Muscle of arm (tissue), 12 donors: ENCODE results near the gene TMEM147. TPM values are rescaled to one million over a fixed set of nuclear protein-coding genes. Genes with fewer than 3 reads are reported as not detected.
"Not testable (repeated sequence)": the region's sequence is repeated elsewhere in the genome, so short reads cannot be mapped to it uniquely, and the experiment has no call there.

Source experiments
- DNase-seq: peaks from one replicate; pipeline ENCODE4 v3.0.0-alpha.2; 2013
- polyA plus RNA-seq, 12 donors: library from polyadenylated mRNA; unstranded; fragments of 120-200 nt; gene quantifications; one replicate each; pipeline ENCODE4 v1.2.1, GENCODE V29; 2013; ENCODE audit not compliant: insufficient read length in 12 of 12

Gene TMEM147
- polyA plus RNA-seq, 12 donors, result 32.3 to 49.5 (median 40.0) TPM; not detected in 1

- DNase-seq, result no peak
Observed at GRCh38 chr19:35559781-35560180, 14.4 kb downstream of the TMEM147 start.

GRCh38 chr19:35560271-35560670 is 14.8 kb downstream of the TMEM147 start:
- no peak for DNase-seq

- DNase-seq, result no peak
Observed at GRCh38 chr19:35560677-35561076, 15.3 kb downstream of the TMEM147 start.

- no peak for DNase-seq
Observed at GRCh38 chr19:35561436-35561835, 16.0 kb downstream of the TMEM147 start.

- DNase-seq, result no peak
Observed at GRCh38 chr19:35562336-35562735, 16.9 kb downstream of the TMEM147 start.

GRCh38 chr19:35562776-35563175 is 17.4 kb downstream of the TMEM147 start:
- no peak for DNase-seq

GRCh38 chr19:35563207-35563829 is 17.9 kb downstream of the TMEM147 start, which contains the start of gene ATP4A:
Gene ATP4A (minus strand): TSS chr19:35563658. CDS start chr19:35563629, 29 bp downstream.
- no peak for DNase-seq

GRCh38 chr19:35565016-35565856 is 19.8 kb downstream of the TMEM147 start:
- DNase-seq, result no peak

- DNase-seq, result no peak
Observed at GRCh38 chr19:35566738-35567137, 21.3 kb downstream of the TMEM147 start.

- no peak for DNase-seq
Observed at GRCh38 chr19:35569281-35569781, 23.9 kb downstream of the TMEM147 start.

GRCh38 chr19:35571406-35571965 is 26.1 kb downstream of the TMEM147 start:
- no peak for DNase-seq

GRCh38 chr19:35577918-35578317 is 32.5 kb downstream of the TMEM147 start:
- no peak for DNase-seq

GRCh38 chr19:35578707-35579106 is 33.3 kb downstream of the TMEM147 start:
- no peak for DNase-seq

GRCh38 chr19:35582760-35583159 is 37.3 kb downstream of the TMEM147 start:
- no peak for DNase-seq

- no peak for DNase-seq
Observed at GRCh38 chr19:35585848-35586247, 40.4 kb downstream of the TMEM147 start, which contains the start of gene PMIS2. Gene PMIS2 (plus strand): TSS chr19:35586173. CDS start chr19:35586260, 87 bp downstream.

GRCh38 chr19:35587321-35587720 is 41.9 kb downstream of the TMEM147 start:
- no peak for DNase-seq

GRCh38 chr19:35590875-35591274 is 45.4 kb downstream of the TMEM147 start:
- DNase-seq, result no peak

- peak; percentile 13 for DNase-seq
Observed at GRCh38 chr19:35592226-35592625, 46.8 kb downstream of the TMEM147 start.

- DNase-seq, result not testable (repeated sequence)
Observed at GRCh38 chr19:35595026-35595425, 49.6 kb downstream of the TMEM147 start.

GRCh38 chr19:35595928-35596327 is 50.5 kb downstream of the TMEM147 start:
- DNase-seq, result no peak

- DNase-seq, result no peak
Observed at GRCh38 chr19:35596366-35596999, 51.1 kb downstream of the TMEM147 start.
